GM18873 (cell line): ENCODE data around the gene RANBP10.
A peak's percentile ranks its signal among the peaks of the same experiment; 100 is the strongest.

ENCODE experiments used
- ATAC-seq: cut with Tn5 transposase; IDR thresholded peaks from one replicate; pipeline ENCODE4 v1.9.1; 2021; ENCODE audit warnings: mild to moderate bottlenecking, moderate library complexity, moderate number of reproducible peaks; ENCODE audit not compliant: unreplicated experiment, low FRiP score

RANBP10 gene

GRCh38 chr16:67833030-67833414 lies 26.7 kb upstream of the RANBP10 start:
- ATAC-seq: no peak

GRCh38 chr16:67828651-67829050 lies 22.3 kb upstream of the RANBP10 start:
- no peak for ATAC-seq

- ATAC-seq: no peak
Measured at GRCh38 chr16:67825906-67826305, 19.5 kb upstream of the RANBP10 start.

GRCh38 chr16:67825119-67825518 lies 18.8 kb upstream of the RANBP10 start:
- ATAC-seq: no peak

DNA sequence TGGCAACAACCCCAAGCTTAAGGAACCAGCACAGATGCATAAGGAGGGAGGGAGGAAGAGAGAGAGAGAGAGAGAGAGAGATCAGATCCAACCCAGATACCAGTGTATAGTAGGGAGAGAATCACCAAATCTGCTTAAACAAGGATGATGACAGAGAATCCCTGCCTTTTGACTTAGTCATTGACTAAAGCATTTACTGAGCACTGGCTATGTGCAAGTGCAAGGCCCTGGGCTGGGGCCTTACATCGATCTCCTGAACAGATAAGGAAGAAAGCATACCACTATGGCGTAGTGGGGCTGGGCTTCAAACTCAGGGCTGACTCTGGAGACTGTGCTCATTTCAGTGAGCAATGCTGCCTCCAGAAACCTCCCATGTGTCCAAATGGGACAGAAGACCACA lies 16.2 kb upstream of the RANBP10 start:
- no peak for ATAC-seq

GRCh38 chr16:67820608-67821259 lies 14.4 kb upstream of the RANBP10 start:
- ATAC-seq: no peak

DNA sequence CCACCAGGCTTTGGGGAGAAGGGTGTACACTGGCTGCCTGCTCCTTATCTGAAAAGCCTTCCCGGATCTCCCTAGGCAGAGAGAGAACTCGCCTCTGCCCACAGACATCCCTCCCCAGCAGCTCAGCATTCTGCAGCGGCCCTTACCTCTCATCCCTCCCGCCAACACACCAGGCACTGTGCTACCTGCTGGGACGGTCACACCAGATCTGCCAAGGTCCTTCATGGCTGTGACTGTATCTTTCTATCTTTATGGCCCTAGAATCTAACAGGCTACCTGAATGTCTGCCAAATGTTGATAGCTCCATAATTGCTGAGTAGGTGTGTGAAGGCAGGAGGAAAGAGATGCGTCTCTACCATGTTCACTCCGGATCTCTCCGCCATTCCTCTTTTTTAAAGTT lies 8.2 kb upstream of the RANBP10 start:
- ATAC-seq: no peak

DNA sequence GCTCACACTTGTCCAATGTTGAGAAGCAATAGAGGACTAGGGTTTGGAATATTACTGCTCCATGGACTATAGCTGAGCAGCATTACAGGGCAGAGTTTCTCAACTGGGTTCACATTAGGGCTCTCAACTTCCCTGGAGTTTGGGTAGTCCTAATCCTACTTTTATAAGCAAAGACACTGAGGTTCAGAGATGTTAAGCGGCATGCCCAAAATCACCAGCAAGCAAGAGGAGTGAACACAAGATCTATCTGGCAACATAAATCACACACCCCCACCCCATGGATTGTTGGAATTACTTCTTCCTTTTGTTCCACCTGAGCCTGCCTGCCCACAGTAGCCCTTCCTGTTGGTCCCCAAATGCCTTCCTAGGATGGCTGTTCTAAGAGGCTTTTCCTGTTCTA lies 5.5 kb upstream of the RANBP10 start:
- no peak for ATAC-seq

- no peak for ATAC-seq
Measured at GRCh38 chr16:67807148-67807682, 855 bp upstream of the RANBP10 start.

GRCh38 chr16:67805718-67806427 lies 487 bp downstream of the RANBP10 start:
- ATAC-seq: peak; percentile 2

DNA sequence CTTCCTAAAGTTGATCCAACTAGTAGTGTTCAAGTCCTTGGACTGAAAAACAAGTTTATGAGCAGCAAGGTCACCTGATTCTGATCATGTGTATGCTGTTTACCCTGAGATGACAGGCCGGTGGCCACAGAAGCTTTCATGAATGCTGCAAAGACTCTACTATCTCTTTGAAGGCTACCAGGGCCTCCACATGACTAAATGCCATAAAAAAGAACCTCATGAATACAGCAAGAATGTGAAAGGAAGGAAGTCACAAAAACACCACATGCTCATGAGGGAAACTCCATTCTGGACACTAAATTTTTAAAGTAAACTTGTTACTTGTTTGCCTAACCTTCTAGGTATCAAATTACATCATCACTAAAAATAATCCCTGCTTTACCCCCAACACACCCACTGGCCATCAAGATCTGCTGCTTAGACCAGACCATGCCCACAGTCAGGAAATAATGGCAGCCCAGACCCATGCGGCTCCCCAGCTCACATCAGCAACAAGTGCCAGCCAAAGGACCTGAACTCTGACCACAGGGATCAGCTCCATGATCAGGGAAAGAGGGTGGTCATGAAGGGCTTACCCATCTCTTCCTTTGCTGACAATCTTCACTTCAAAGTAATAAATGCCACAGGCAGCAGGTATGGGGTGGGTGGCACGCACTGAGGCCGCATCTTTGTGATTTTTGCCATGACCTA lies 1.4 kb downstream of the RANBP10 start:
- ATAC-seq: no peak

GRCh38 chr16:67803894-67804293 lies 2.5 kb downstream of the RANBP10 start:
- ATAC-seq: no peak

GRCh38 chr16:67801883-67802282 lies 4.5 kb downstream of the RANBP10 start:
- no peak for ATAC-seq

GRCh38 chr16:67801241-67801640 lies 5.1 kb downstream of the RANBP10 start:
- no peak for ATAC-seq

- ATAC-seq: no peak
Measured at GRCh38 chr16:67800338-67800926, 5.9 kb downstream of the RANBP10 start.

DNA sequence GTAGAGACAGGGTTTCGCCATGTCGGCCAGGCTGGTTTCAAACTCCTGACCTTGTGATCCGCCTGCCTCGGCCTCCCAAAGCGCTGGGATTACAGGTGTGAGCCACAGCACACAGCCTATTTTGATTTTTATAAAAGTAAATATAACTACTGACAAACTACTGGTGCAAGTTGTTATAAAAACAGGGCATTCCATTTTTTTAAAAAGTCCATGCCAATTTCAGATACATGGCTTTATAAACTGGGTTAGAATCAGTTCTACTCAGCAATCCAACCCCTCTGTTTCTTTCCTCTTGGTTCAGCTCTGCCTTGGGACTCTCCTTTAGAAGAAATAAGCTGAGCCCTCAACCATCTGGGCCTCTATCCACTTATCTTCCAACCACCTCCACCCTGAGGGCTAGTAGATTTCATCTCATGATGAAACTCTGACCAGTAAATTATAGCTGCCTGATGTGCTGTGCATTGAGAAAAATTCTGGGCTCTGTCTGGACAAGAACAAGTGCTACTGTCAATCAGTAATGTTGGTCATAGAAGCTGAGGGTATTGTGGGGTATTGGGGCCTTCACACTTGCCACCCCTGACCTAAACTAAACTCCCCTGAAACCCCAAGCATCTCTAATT lies 10.2 kb downstream of the RANBP10 start:
- no peak for ATAC-seq

DNA sequence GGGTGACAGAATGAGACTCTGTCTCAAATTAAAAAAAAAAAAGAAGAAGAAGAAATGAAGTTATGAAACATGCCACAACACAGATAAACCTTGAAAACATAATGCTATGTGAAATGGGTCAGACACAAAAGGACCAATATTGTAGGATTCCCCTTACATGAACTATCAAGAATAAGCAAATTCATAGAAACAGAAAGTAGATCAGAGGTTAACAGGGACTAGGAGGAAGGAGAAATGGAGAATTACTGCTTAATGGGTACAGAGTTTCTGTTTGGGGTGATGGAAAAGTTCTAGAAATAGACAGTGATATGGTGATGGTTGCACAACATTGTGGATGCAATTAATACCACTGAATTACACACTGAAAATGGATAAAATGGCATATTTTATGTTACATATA lies 16.3 kb downstream of the RANBP10 start:
- ATAC-seq: no peak

DNA sequence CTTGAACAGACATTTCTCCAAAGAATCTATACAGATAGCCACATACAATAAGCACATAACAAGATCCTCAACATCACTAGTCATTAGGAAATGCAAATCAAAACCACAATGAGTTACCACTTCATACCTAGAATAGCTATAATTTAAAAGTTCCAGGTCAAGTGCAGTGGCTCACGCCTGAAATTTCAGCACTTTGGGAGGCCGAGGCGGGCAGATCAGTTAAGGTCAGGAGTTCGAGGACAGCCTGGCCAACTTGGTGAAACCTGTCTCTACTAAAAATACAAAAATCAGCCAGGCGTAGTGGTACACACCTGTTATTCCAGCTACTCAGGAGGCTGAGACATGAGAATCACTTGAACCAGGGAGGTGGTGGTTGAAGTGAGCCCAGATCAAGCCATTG lies 19.9 kb downstream of the RANBP10 start:
- no peak for ATAC-seq

GRCh38 chr16:67783353-67783725 lies 23.0 kb downstream of the RANBP10 start:
- no peak for ATAC-seq

- ATAC-seq: no peak
Measured at GRCh38 chr16:67782567-67783352, 23.6 kb downstream of the RANBP10 start.
